Pancreas (tissue), 10 donors: ENCODE results near the gene FYB1. TPM values are rescaled to one million over a fixed set of nuclear protein-coding genes. Genes with fewer than 3 reads are reported as not detected.

Source experiments
- ATAC-seq, 4 donors: fragments of 200-7000 bp; cut with Tn5 transposase; one replicate each; pipeline versions ENCODE4 v1.8.0 to v1.9.1; 2020; ENCODE audit warnings: mild to moderate bottlenecking in 4 of 4, moderate library complexity in 4 of 4
- DNase-seq, 6 donors: peaks; one replicate each; pipeline ENCODE4 v3.0.0-alpha.2; 2020
- FAIRE-seq: peaks from 2 replicates; lab custom pipeline; 2012; peaks lifted over from hg19 to GRCh38; lab: Jason Lieb, UNC
- H3K27ac ChIP-seq, 4 donors: fragments of 200-600 bp; sonication (generic); 1 replicate in 3 of 4; 2 replicates in 1 of 4; pipeline versions ENCODE4 v1.5.0 to v1.8.0; 2020
- H3K27me3 ChIP-seq, 4 donors: fragments of 200-600 bp; one replicate each; pipeline ENCODE4 v1.8.0; 2021
- H3K36me3 ChIP-seq, 3 donors: fragments of 200-600 bp; sonication (generic) in 1 of 3; one replicate each; pipeline versions ENCODE4 v1.5.0 to v1.8.0; 2020 to 2021
- H3K4me1 ChIP-seq, 3 donors: fragments of 200-600 bp; one replicate each; pipeline ENCODE4 v1.8.0; 2021
- H3K4me3 ChIP-seq, 4 donors: fragments of 200-600 bp; sonication (generic) in 2 of 4; one replicate each; pipeline versions ENCODE4 v1.5.0 to v1.8.0; 2020 to 2021
- H3K9me3 ChIP-seq, 4 donors: fragments of 200-600 bp; one replicate each; pipeline ENCODE4 v1.8.0; 2021
- CTCF ChIP-seq, 4 donors: fragments of 200-600 bp; sonication (generic) in 3 of 4; IDR thresholded peaks; one replicate each; pipeline versions ENCODE4 v1.5.0 to v1.8.0; 2021; ENCODE audit warnings: antibody characterized with exemption in 4 of 4
- WGBS, 2 donors: extraction: QIAGEN DNeasy Blood & Tissue Kit; methylation state at CpG; one replicate each; pipeline ENCODE4 v1.1.7; 2013; 5-methylcytosine and 5-hydroxymethylcytosine counted together
- intact Hi-C, 3 donors: fragments of 100-400 bp; cut with DNase I; formaldehyde crosslinking; loops; one replicate each; pipeline versions ENCODE4 v1.11.1 to v1.14.2; 2022
- polyA plus RNA-seq, 2 donors: library from polyadenylated mRNA; stranded (reverse); fragments of 200-250 nt; gene quantifications; one replicate each; pipeline ENCODE4 v1.2.3, GENCODE V29; 2013
- total RNA-seq, 6 donors: library from RNA; stranded (reverse); fragmentation: NEBNext Ultra II Directional in 4 of 6; extraction: Animal tissue kit (Norgen Biotek cat#: 25700) in 4 of 6; gene quantifications; one replicate each; pipeline versions ENCODE4 v1.2.1 to v1.2.4, GENCODE V29; 2021 to 2023
- donor health status: healthy with polysubstance abuse.
- donor health status: DM: no; HTN: no; CAD: no; lungs with moderate emphysema.
- donor health status: DM: no; HTN: no; CAD: no.
- donor health status: control.
- donor health status: control.
- donor health status: Bipolar disorder and iron deficiency.
- donor health status: DM: yes; HTN: yes; CAD: no.
- donor health status: DM: no; HTN: no; CAD: no.
- donor health status: DM: no; HTN: no; CAD: no.
- donor health status: DM: yes; HTN: yes; CAD: no.

The FYB1 gene
- total and polyA plus RNA-seq, 8 donors = 0.49 to 16.9 (median 1.6) TPM

- no peaks in the 10 kb centered on the region for H3K36me3 ChIP-seq
- no peaks in the 10 kb centered on the region for H3K9me3 ChIP-seq
- no peak for TF ChIP-seq CTCF (IDR thresholded peaks at IDR 0.05)
- DNase-seq (no peak), FAIRE-seq (no peak), ATAC-seq (no peak)
- no peak overlapping the region for H3K4me3 ChIP-seq
- no peak overlapping the region for H3K27ac ChIP-seq
- no peaks in the 10 kb centered on the region for H3K4me1 ChIP-seq
- intact Hi-C loops = no loop called here
- no peaks in the 10 kb centered on the region for H3K27me3 ChIP-seq
Observed at GRCh38 chr5:39260095-39260494, 40.7 kb upstream of the FYB1 start.

- no peaks in the 10 kb centered on the region for H3K9me3 ChIP-seq
- H3K27ac ChIP-seq = no peak overlapping the region
- no peaks in the 10 kb centered on the region for H3K36me3 ChIP-seq
- WGBS, 2 donors = 69 to 86% methylated on average over 3 of the region's 3 CpGs
- DNase-seq (no peak), ATAC-seq (no peak), FAIRE-seq (no peak)
- no peaks in the 10 kb centered on the region for H3K27me3 ChIP-seq
- no peak for TF ChIP-seq CTCF (IDR thresholded peaks at IDR 0.05)
- intact Hi-C loops = no loop called here
- H3K4me1 ChIP-seq = no peaks in the 10 kb centered on the region
- no peak overlapping the region for H3K4me3 ChIP-seq
Observed at GRCh38 chr5:39257554-39257953, 38.2 kb upstream of the FYB1 start.

- intact Hi-C loops = no loop called here
- Histone ChIP-seq H3K27me3 (no peaks in the 10 kb centered on the region), H3K27ac (no peak overlapping the region), H3K4me3 (no peak overlapping the region), H3K9me3 (no peaks in the 10 kb centered on the region), H3K36me3 (no peaks in the 10 kb centered on the region), H3K4me1 (no peaks in the 10 kb centered on the region)
- DNase-seq (no peak), FAIRE-seq (no peak), ATAC-seq (peak in 2 of 4 donors; percentile 78 to 80)
- TF ChIP-seq CTCF (IDR thresholded peaks at IDR 0.05) = no peak
- 38 to 60% methylated on average over 4 of the region's 4 CpGs for WGBS, 2 donors
Observed at GRCh38 chr5:39256477-39257235, 37.3 kb upstream of the FYB1 start.

- Histone ChIP-seq H3K27me3 (no peaks in the 10 kb centered on the region), H3K27ac (no peak overlapping the region), H3K36me3 (no peaks in the 10 kb centered on the region), H3K4me1 (no peaks in the 10 kb centered on the region), H3K9me3 (no peaks in the 10 kb centered on the region), H3K4me3 (no peak overlapping the region)
- DNase-seq = no peak
- no peak for TF ChIP-seq CTCF (IDR thresholded peaks at IDR 0.05)
- intact Hi-C loops = no loop called here
- 66 to 93% methylated on average over 2 of the region's 2 CpGs for WGBS, 2 donors
- no peak for ATAC-seq
- no peak for FAIRE-seq
Observed at GRCh38 chr5:39255406-39255805, 36.0 kb upstream of the FYB1 start.

GRCh38 chr5:39254671-39255070, 35.3 kb upstream of the FYB1 start:
- Histone ChIP-seq H3K36me3 (no peaks in the 10 kb centered on the region), H3K27ac (no peak overlapping the region), H3K9me3 (no peaks in the 10 kb centered on the region), H3K4me1 (no peaks in the 10 kb centered on the region), H3K4me3 (no peak overlapping the region), H3K27me3 (no peaks in the 10 kb centered on the region)
- no peak for DNase-seq
- intact Hi-C loops = no loop called here
- no peak for FAIRE-seq
- no peak for ATAC-seq
- no peak for TF ChIP-seq CTCF (IDR thresholded peaks at IDR 0.05)
